RPMI8226 (cell line): ENCODE measurements around the gene SPRR5.

Experiments used
- DNase-seq: peaks from one replicate; pipeline ENCODE4 v3.0.0-alpha.2; 2015

SPRR5 gene

DNA sequence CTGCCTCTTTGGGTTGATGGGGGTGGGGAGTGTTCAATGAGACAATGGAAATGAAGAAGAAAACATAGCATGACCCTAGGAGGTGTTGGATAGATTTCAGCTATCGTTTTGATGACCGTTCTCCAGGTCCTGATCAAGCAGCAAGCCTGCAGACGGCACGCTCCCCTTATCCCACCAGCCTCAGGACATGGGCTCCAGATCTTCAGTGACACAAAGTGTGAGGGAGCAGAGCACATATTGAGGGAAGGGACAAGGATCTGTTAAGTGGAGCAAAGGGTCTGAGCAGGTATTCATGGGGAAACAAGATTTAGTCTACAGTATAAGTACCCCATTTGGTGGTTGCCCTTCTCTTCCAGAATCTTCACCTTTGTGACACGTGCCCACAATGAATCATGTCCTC, 4.7 kb downstream of the SPRR5 start:
- no peak for DNase-seq

DNA sequence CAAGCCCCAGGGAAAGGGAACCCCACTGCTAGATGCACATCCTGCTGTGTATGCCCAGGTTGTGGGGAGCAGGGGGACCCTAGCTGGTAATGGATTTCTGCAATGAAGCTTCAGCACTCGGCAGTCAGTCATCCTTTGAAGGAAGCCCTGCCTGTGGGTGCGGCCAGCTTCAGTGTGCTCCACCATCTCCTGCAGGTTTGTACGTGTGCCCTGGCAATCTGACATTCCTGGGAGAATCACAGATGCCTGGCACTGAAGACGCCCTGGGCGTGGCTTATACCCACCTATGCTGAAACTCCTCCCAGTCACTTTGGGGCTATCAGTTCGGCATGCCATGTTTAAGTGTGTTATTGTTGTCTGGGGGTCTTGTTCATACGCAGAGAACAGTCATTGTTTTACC, 6.8 kb downstream of the SPRR5 start:
- no peak for DNase-seq

GRCh38 chr1:152954436-152954835, 7.4 kb downstream of the SPRR5 start:
- DNase-seq: no peak

- DNase-seq: no peak
These were observed 10.6 kb downstream of the SPRR5 start for GRCh38 chr1:152957561-152957960.

- no peak for DNase-seq
These were observed 12.3 kb downstream of the SPRR5 start for GRCh38 chr1:152959273-152959672.

GRCh38 chr1:152959801-152960451, 12.9 kb downstream of the SPRR5 start:
- no peak for DNase-seq

DNA sequence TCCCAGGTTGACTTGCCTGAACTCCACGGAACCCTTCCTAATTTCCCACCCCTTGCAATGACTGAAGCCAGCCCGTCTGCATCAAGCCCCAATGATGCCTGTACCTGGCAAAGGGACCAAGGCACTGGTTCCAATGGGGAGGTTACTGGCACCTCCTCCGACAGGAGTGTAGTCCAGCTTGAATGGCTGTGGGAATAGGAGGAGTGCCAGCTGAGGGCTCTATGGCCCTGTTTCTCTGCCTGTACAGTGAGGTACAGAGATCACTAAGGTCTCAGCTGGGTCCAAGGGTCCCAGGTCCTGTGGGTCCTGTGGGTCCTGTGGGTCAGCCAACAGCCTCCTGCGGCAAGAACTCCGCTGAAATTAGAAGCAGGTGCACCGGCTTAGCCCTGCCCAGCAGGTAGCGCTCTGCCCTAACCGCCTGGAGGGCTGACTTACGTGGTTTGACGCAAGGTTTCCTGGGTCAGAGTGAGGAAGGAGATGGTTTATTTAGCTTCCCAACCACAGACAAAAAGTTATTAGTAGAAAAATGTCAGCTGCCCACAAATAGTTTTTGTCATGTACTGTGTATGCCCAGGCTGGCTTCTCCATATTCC, 13.5 kb downstream of the SPRR5 start:
- DNase-seq: peak; percentile 30

DNA sequence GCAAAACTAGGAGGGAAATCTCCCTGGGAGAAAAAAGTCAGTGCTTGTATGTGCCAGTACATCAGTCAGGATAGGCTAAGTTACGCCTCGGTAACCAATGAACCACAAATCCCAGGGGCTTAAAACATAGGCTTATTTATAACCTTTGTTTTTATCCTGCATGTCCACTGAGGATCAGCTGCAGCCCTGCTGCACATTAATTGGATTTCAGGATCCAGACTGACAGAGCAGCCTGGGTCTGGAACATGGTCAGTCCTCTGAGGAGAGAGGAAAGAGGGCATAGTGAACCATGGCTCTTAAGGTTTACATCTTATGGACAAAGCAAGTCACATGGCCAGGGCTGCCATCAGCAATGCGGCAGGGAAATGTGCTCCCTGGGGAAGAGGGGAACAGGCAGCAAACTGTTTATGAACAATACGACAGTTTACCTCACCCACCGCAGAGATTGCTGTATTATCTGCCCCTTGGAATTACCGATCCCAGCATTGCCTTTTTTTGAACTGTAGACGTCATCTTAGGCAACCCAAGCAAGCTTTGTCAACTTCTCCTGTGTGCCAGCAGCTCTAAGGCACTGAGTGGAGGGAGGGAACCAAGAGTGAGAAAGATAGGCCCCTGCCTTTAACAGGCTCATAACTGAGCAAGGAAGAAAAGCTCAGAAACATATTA, 14.4 kb downstream of the SPRR5 start:
- no peak for DNase-seq

DNA sequence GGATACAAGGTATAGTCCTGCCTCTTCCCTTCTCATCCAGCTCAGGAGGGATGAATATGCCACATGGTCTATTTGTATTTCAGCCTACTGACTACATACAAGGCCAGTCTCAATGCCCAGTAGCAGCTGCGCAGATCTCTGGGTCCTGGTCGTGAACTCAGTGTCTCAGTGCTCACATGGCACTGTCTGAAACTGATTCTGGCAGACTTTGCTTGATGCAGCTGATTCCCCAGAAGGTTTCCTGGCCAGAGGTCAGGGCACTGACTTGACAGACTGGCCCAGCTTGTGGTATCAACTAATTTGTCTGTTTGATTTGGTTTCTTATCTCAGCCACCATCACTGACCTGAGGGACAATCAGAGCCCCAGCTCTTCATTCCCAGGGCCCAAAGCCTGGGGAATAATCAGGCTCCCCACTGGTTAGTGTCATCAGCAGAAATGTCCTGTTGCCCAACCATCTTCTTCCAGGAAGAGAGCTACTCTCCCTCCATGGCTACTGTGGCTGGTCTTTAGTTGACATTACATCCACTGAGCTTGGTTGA, 15.9 kb downstream of the SPRR5 start:
- no peak for DNase-seq

GRCh38 chr1:152964536-152964935, 17.5 kb downstream of the SPRR5 start:
- DNase-seq: no peak

- no peak for DNase-seq
These were observed 18.8 kb downstream of the SPRR5 start for GRCh38 chr1:152965853-152966252.

- DNase-seq: no peak
These were observed 20.2 kb downstream of the SPRR5 start for GRCh38 chr1:152967201-152967600.

DNA sequence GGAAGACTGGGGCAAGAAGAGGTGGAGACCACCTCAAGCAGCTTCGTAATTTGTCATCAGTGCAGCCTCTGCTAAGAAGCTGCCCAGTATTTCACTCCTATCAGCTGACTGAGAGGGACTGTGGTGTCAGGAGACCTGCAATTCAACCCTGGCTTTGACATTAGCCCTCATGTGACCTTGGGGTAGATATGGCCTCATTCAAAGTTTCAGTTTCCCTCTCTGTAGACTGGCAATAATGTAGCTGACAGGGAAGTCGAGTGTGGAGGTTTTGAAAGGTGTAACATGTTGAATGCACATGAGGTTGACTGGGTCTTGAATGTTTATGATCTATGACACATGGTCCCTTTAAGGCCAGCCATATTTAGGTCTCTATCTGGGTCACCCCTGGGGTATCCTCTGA, 21.2 kb downstream of the SPRR5 start:
- peak; percentile 10 for DNase-seq

DNA sequence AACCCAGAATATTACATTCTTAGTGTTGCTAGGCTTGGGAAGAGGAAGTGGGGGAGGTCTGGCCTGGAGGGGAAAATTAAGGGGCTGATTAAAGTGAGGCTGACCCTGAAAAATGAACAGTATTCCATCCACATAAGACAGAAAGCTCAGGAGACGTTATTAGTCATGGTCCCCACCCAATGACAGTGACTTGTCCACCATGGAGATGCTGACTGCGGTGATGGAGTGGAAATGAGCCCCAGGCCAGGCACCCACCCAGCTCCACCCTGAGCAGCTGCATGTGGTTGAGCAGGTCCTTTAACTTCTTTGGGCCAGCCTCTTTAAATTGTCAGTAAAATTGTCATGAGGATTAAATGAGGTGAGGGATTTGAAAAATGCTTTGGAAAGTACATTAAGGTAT, 22.0 kb downstream of the SPRR5 start:
- DNase-seq: no peak

GRCh38 chr1:152970495-152970894, 23.5 kb downstream of the SPRR5 start, which contains the start of gene SPRR4:
TSS of gene SPRR4 (plus strand) at chr1:152970648. CDS start at chr1:152971891, 1,243 bp downstream.
- DNase-seq: no peak

- DNase-seq: no peak
These were observed 25.3 kb downstream of the SPRR5 start for GRCh38 chr1:152972196-152972886.

- DNase-seq: no peak
These were observed 29.7 kb downstream of the SPRR5 start for GRCh38 chr1:152976688-152977087.

DNA sequence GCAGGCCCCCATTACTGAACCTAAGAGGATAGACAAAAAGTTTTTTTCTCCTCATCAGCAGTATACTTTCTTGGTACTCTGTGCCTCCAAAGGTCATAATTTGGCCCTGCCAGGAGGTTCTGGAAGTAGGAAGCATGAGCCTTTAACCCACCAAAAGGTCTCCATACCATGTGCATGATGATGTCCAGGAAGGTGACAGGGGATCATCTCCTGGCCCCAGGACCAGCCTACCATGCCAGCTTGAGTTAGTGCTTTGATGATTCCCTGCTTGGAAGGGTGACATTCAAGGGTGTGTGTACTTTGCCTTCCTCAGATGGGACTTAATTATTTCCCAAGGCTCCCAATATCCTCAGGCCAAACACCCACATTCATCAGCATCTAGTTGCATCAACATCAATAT, 30.6 kb downstream of the SPRR5 start:
- DNase-seq: no peak

DNA sequence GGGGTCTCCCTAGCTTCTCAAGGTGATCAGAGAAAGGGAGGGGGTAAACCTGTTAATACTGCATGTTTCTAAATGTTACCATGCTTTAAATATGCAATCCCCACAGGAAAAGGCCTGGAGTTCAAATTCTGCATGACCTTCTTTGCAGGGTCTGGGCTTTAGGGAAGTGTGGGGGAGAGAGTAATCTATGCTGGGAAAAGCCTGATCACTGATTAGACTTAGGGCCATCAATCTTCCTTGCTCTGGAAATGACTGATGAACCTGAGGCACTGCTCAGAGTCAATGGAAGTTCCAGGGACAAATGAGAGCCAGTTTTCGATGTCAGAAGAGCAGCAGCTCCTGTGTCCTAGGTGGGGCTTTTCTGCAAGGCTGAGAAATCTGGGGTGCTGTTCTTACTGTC, 33.7 kb downstream of the SPRR5 start:
- no peak for DNase-seq

- DNase-seq: no peak
These were observed 34.3 kb downstream of the SPRR5 start for GRCh38 chr1:152981146-152981871.

GRCh38 chr1:152982076-152982475, 35.1 kb downstream of the SPRR5 start:
- DNase-seq: no peak

GRCh38 chr1:152983234-152983633, 36.2 kb downstream of the SPRR5 start:
- no peak for DNase-seq

GRCh38 chr1:152983743-152984142, 36.7 kb downstream of the SPRR5 start, which contains the start of gene SPRR1A:
TSS of gene SPRR1A (plus strand) at chr1:152984081. CDS start at chr1:152985231, 1,150 bp downstream.
- no peak for DNase-seq
